HG03097 (cell line): ENCODE data around the gene ENPP7.

Experiments used
- ATAC-seq: cut with Tn5 transposase; IDR thresholded peaks from one replicate; pipeline ENCODE4 v1.9.1; 2021; ENCODE audit not compliant: unreplicated experiment, low FRiP score

The ENPP7 gene

GRCh38 chr17:79730769-79731483 lies at the start of gene ENPP7:
Gene ENPP7 (plus strand): TSS chr17:79730943. CDS start chr17:79731140, 197 bp downstream.
- no peak for ATAC-seq

- no peak for ATAC-seq
These were observed 49.6 kb upstream of the ENPP7 start for GRCh38 chr17:79681101-79681621.

GRCh38 chr17:79681628-79682261 lies 49.0 kb upstream of the ENPP7 start:
- ATAC-seq: no peak

GRCh38 chr17:79683365-79683764 lies 47.4 kb upstream of the ENPP7 start:
- ATAC-seq: no peak

GRCh38 chr17:79684132-79684985 lies 46.4 kb upstream of the ENPP7 start:
- no peak for ATAC-seq

GRCh38 chr17:79685121-79685520 lies 45.6 kb upstream of the ENPP7 start:
- ATAC-seq: no peak

- no peak for ATAC-seq
These were observed 44.3 kb upstream of the ENPP7 start for GRCh38 chr17:79686476-79686875.

GRCh38 chr17:79690466-79690865 lies 40.3 kb upstream of the ENPP7 start:
- no peak for ATAC-seq

GRCh38 chr17:79690988-79691836 lies 39.5 kb upstream of the ENPP7 start:
- no peak for ATAC-seq

GRCh38 chr17:79691931-79692330 lies 38.8 kb upstream of the ENPP7 start:
- no peak for ATAC-seq

GRCh38 chr17:79693419-79693818 lies 37.3 kb upstream of the ENPP7 start:
- ATAC-seq: no peak

GRCh38 chr17:79695293-79695790 lies 35.4 kb upstream of the ENPP7 start:
- no peak for ATAC-seq

GRCh38 chr17:79695797-79696609 lies 34.7 kb upstream of the ENPP7 start:
- no peak for ATAC-seq

- no peak for ATAC-seq
These were observed 34.1 kb upstream of the ENPP7 start for GRCh38 chr17:79696610-79696982.

GRCh38 chr17:79698146-79698846 lies 32.4 kb upstream of the ENPP7 start:
- ATAC-seq: no peak

GRCh38 chr17:79699386-79700036 lies 31.2 kb upstream of the ENPP7 start:
- no peak for ATAC-seq

GRCh38 chr17:79700592-79700991 lies 30.2 kb upstream of the ENPP7 start:
- ATAC-seq: no peak

- no peak for ATAC-seq
These were observed 28.7 kb upstream of the ENPP7 start for GRCh38 chr17:79702034-79702433.
